Peyer's patch (tissue), 4 donors: Measurements from ENCODE around the gene SPINDOC.

Source experiments
- POLR2A ChIP-seq, 2 donors: fragments of 450-650 bp; IDR thresholded peaks; one replicate each; pipeline ENCODE4 v1.5.1; 2017; ENCODE audit warnings: antibody characterized with exemption in 2 of 2, mild to moderate bottlenecking in 2 of 2, moderate library complexity in 2 of 2
- TF ChIP-seq, protein P1 (sequence below), 6 experiments: fragments of 450-650 bp in 4 of 6; fragments of 200-600 bp in 2 of 6; sonication (generic) in 1 of 6; IDR thresholded peaks; one replicate each; pipeline ENCODE4 v1.5.1; 2017 to 2019; ENCODE audit warnings: antibody characterized with exemption in 6 of 6, mild to moderate bottlenecking in 3 of 6, moderate library complexity in 1 of 6

DNA sequence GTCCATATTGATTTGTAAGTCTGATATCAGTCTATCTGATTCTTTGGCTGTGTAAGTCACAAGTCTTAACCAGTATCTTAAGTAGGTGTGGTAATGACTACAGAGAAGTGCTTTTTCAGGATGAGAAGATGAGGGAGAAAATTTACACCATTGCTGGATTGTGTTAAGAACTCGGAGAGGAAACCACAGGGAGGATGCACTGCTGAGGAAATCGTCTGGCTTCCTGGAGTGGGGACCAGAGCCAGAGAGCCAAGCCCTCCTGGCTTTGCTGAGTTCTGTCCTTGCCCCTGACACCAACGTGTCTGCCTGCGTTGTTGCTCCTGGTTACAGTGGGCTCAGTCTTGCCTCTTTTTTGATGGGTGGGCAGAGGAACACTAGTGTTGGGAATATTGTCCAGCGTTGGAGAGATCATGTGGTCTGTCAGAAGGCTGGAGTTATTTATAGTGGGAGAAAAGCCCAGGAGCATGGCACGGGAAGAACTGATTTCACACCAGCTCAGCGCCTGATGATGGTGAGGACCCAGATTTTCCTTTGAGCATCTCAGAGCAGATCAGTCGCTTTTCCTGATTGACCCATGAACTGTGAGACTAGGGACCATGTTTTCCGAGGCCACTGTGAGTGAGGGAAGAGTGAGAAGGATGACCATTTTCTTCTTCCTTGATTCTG, 55.3 kb downstream of the SPINDOC start:
- TF ChIP-seq, protein P1, sequence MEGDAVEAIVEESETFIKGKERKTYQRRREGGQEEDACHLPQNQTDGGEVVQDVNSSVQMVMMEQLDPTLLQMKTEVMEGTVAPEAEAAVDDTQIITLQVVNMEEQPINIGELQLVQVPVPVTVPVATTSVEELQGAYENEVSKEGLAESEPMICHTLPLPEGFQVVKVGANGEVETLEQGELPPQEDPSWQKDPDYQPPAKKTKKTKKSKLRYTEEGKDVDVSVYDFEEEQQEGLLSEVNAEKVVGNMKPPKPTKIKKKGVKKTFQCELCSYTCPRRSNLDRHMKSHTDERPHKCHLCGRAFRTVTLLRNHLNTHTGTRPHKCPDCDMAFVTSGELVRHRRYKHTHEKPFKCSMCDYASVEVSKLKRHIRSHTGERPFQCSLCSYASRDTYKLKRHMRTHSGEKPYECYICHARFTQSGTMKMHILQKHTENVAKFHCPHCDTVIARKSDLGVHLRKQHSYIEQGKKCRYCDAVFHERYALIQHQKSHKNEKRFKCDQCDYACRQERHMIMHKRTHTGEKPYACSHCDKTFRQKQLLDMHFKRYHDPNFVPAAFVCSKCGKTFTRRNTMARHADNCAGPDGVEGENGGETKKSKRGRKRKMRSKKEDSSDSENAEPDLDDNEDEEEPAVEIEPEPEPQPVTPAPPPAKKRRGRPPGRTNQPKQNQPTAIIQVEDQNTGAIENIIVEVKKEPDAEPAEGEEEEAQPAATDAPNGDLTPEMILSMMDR (IDR thresholded peaks at IDR 0.05): no peak
- TF ChIP-seq POLR2A (IDR thresholded peaks at IDR 0.05): no peak
